Gastroesophageal sphincter (tissue), 3 donors: ENCODE measurements around the gene LRP11.

Source experiments
- EP300 ChIP-seq: sonication (generic); formaldehyde crosslinking; IDR thresholded peaks from one replicate; pipeline ENCODE4 v1.6.1; 2017; ENCODE audit warnings: antibody characterized with exemption, mild to moderate bottlenecking
- POLR2A ChIP-seq, 2 donors: fragments of 450-650 bp; IDR thresholded peaks; one replicate each; pipeline ENCODE4 v1.6.1; 2017; ENCODE audit warnings: antibody characterized with exemption in 2 of 2, mild to moderate bottlenecking in 2 of 2, moderate library complexity in 1 of 2
- POLR2AphosphoS5 ChIP-seq: sonication (generic); formaldehyde crosslinking; IDR thresholded peaks from one replicate; pipeline ENCODE4 v1.6.1; 2017; ENCODE audit warnings: antibody characterized with exemption
- TF ChIP-seq, protein P1 (sequence below), 4 experiments: fragments of 200-600 bp in 2 of 4; fragments of 450-650 bp in 2 of 4; sonication (generic) in 1 of 4; IDR thresholded peaks; one replicate each; pipeline ENCODE4 v1.5.1; 2017 to 2019; ENCODE audit warnings: antibody characterized with exemption in 4 of 4, mild to moderate bottlenecking in 2 of 4, moderate library complexity in 2 of 4

GRCh38 chr6:149869275-149869892 is 5.2 kb upstream of the LRP11 start:
- TF ChIP-seq, protein P1, sequence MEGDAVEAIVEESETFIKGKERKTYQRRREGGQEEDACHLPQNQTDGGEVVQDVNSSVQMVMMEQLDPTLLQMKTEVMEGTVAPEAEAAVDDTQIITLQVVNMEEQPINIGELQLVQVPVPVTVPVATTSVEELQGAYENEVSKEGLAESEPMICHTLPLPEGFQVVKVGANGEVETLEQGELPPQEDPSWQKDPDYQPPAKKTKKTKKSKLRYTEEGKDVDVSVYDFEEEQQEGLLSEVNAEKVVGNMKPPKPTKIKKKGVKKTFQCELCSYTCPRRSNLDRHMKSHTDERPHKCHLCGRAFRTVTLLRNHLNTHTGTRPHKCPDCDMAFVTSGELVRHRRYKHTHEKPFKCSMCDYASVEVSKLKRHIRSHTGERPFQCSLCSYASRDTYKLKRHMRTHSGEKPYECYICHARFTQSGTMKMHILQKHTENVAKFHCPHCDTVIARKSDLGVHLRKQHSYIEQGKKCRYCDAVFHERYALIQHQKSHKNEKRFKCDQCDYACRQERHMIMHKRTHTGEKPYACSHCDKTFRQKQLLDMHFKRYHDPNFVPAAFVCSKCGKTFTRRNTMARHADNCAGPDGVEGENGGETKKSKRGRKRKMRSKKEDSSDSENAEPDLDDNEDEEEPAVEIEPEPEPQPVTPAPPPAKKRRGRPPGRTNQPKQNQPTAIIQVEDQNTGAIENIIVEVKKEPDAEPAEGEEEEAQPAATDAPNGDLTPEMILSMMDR (IDR thresholded peaks at IDR 0.05): no peak
- TF ChIP-seq POLR2A (IDR thresholded peaks at IDR 0.05) (no peak), POLR2AphosphoS5 (no peak), EP300 (no peak)
